ENCODE data around the gene DISC1.

DNA sequence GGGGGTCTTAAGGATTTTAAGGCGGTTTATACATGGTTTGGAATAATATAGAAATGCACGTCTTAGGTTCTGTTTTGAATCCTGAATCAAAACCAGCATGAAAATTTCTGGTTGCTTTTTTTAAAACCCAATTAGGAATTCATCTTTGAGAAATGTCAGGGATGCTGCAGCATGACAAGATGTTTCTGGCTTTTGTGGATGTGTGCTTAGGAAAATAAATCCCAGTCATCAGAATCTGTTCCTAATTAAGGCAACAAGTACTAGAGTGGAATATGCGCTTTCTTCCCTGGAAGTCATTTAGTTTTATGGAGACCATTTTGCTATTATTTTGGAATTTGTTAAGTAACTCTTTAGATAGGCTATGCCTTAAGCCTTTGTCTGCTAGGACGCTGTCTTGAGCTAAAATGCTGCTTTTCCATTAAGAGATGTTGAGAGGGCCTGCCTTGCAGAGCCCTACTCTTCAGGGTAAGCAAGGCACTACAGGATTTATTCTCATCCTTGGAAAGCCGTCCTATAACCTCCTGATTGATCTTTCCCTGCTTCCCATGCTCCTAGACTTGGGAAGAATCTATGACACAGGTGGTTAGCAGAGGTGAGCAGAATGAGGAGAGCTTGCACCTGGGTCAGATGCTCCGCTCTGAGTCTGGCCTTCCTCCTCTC is 332.8 kb downstream of the DISC1 start:
- no peak for TF ChIP-seq EZH2phosphoT487 (IDR thresholded peaks at IDR 0.05; ENCODE audit: insufficient read depth, low read depth)
- no peak for TF ChIP-seq EZH2 (IDR thresholded peaks at IDR 0.05; ENCODE audit: insufficient read depth, poor library complexity, severe bottlenecking)

Data from GM23248 (cell line).